ENCODE data around the gene TMA7B. TPM values are rescaled to one million over a fixed set of nuclear protein-coding genes. Genes with fewer than 3 reads are reported as not detected.

The TMA7B gene
- total and polyA plus RNA-seq, 10 of the 15 experiments (the other 5 are each of a cell fraction or from before 2014, with no cell fraction given): 0.33 to 2.9 (median 1.8) TPM

GRCh38 chr22:39984006-39984405 lies 23.8 kb downstream of the TMA7B start:
- FAIRE-seq: no peak
- ChIA-PET RAD21 (ENCODE audit: unreplicated experiment) (no interaction called here), POLR2A (no interaction called here), CTCF (interaction anchor here (1.3 kb wide), 1 partner anchor 41 kb away, joined by 3 read pairs; no protein-coding TSS in a partner anchor), SMC1A (ENCODE audit: uncharacterized antibody, unreplicated experiment) (no interaction called here)
- ATAC-seq: no peak
- no peaks in the 10 kb centered on the region for H3K27me3 ChIP-seq (replicated peaks in 1 of 2; ENCODE audit: control insufficient read depth in 2 of 2, insufficient read depth in 2 of 2, low read length in 1 of 2)
- no peaks in the 10 kb centered on the region for H4K20me1 ChIP-seq (ENCODE audit: control insufficient read depth, insufficient read depth)
- H3K79me2 ChIP-seq (ENCODE audit: control insufficient read depth, insufficient read depth, low read length): no peaks in the 10 kb centered on the region
- in situ Hi-C loops (cut with MboI): no loop called here
- 36% methylated on average over 2 of the region's 2 CpGs for WGBS (ENCODE audit: insufficient coverage, insufficient replicate concordance, low lambda C conversion rate, missing lambda C conversion rate)
- BruUV-seq (replicated peaks): no TSS peak
- TF ChIP-seq NFYB (IDR thresholded peaks at IDR 0.05; ENCODE audit: insufficient read depth, low read depth, low read length): no peak
- no peak for TF ChIP-seq RELA (IDR thresholded peaks at IDR 0.05; ENCODE audit: borderline replicate concordance, partially characterized antibody)
- no peak for TF ChIP-seq RBBP5 (conservative IDR thresholded peaks at IDR 0.05)
- TF ChIP-seq SUPT20H (IDR thresholded peaks at IDR 0.05; ENCODE audit: borderline replicate concordance, control insufficient read depth, low read depth, low read length): no peak
- no peak for TF ChIP-seq RELB (IDR thresholded peaks at IDR 0.05; ENCODE audit: low read depth)
- TF ChIP-seq PAX8 (IDR thresholded peaks at IDR 0.05): no peak
- no peak for TF ChIP-seq ZBED1 (IDR thresholded peaks at IDR 0.05; ENCODE audit: borderline replicate concordance)
- TF ChIP-seq BMI1 (IDR thresholded peaks at IDR 0.05; ENCODE audit: borderline replicate concordance): no peak
- no peak for TF ChIP-seq PRDM15 (CRISPR knock-in tag; IDR thresholded peaks at IDR 0.05)
- no peak overlapping the region for H3K4me2 ChIP-seq (ENCODE audit: control insufficient read depth, insufficient read depth)
- no peak overlapping the region for H3K9ac ChIP-seq (ENCODE audit: control insufficient read depth, insufficient read depth, low read length)
- no peak overlapping the region for H3K27ac ChIP-seq (ENCODE audit: control insufficient read depth, insufficient read depth)
- H3K36me3 ChIP-seq (ENCODE audit: control insufficient read depth in 2 of 2, insufficient read depth in 2 of 2, low read length in 1 of 2): no peaks in the 10 kb centered on the region
- H3K9me3 ChIP-seq (replicated peaks; ENCODE audit: control insufficient read depth, insufficient read depth, low read length): no peaks in the 10 kb centered on the region
- no peak overlapping the region for H3K4me3 ChIP-seq
- H3K4me1 ChIP-seq (ENCODE audit: control insufficient read depth, insufficient read depth, low read length): peaks cover 11% of the 10 kb centered on the region
- no peak for DNase-seq (ENCODE audit: low read depth, low spot score)
- no peak overlapping the region for H2AFZ ChIP-seq (ENCODE audit: control insufficient read depth, low read depth, low read length)
- intact Hi-C loops (cut with micrococcal nuclease; ENCODE audit: unreplicated experiment): no loop called here

All from GM12878 (cell line).